Measurements from ENCODE around the gene SLC22A23.

DNA sequence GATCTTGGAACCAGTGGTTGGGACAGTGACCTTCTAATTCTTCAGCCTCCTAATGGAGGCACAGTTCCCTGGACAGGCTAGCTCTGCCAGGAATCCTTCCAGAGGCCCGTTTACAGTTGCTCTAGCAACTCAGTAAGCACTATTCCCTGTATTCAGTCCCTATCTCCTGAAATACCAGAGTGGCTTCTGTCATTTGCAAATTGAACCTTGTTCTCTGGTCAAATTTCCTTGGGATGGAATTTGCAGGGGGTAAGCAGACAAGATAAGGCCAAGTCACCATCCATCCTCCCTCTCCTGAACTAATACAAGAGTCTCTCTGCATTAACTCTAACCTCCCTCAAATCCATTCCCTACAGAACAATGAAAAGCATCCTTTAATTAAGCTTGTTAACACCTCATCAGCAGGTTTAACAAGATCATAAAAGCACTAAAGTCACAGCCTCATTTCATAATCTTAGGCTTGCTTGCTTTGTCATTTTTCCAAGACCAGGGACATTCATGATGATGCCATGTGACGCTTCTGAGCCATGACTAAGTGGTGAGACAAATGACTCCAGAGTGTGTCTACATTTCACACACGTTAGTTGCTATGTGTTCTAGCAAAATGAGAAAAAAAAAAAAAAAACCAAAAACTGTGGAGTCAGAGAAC, 37.1 kb downstream of the SLC22A23 start:
- TF ChIP-seq, protein P1, sequence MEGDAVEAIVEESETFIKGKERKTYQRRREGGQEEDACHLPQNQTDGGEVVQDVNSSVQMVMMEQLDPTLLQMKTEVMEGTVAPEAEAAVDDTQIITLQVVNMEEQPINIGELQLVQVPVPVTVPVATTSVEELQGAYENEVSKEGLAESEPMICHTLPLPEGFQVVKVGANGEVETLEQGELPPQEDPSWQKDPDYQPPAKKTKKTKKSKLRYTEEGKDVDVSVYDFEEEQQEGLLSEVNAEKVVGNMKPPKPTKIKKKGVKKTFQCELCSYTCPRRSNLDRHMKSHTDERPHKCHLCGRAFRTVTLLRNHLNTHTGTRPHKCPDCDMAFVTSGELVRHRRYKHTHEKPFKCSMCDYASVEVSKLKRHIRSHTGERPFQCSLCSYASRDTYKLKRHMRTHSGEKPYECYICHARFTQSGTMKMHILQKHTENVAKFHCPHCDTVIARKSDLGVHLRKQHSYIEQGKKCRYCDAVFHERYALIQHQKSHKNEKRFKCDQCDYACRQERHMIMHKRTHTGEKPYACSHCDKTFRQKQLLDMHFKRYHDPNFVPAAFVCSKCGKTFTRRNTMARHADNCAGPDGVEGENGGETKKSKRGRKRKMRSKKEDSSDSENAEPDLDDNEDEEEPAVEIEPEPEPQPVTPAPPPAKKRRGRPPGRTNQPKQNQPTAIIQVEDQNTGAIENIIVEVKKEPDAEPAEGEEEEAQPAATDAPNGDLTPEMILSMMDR (IDR thresholded peaks at IDR 0.05) = no peak
- TF ChIP-seq POLR2A (IDR thresholded peaks at IDR 0.05) = no peak
